T1000 (cell line): Measurements from ENCODE around the gene SIRPA.

Source experiments
- DNase-seq: peaks from one replicate; lab custom pipeline; 2025; ENCODE audit warnings: mixed read lengths; lab: John Stamatoyannopoulos, UW

The SIRPA gene

GRCh38 chr20:1933465-1933870 lies 38.3 kb downstream of the SIRPA start:
- DNase-seq = peak; percentile 42

GRCh38 chr20:1934156-1934555 lies 38.9 kb downstream of the SIRPA start:
- no peak for DNase-seq

- peak; percentile 61 for DNase-seq
These were observed 39.7 kb downstream of the SIRPA start for GRCh38 chr20:1934721-1935573.

GRCh38 chr20:1935696-1936366 lies 40.6 kb downstream of the SIRPA start:
- DNase-seq = no peak

GRCh38 chr20:1937316-1937976 lies 42.2 kb downstream of the SIRPA start:
- DNase-seq = no peak

- DNase-seq = no peak
These were observed 43.5 kb downstream of the SIRPA start for GRCh38 chr20:1938464-1939269.

GRCh38 chr20:1939270-1939595 lies 44.0 kb downstream of the SIRPA start:
- no peak for DNase-seq

GRCh38 chr20:1940581-1940980 lies 45.4 kb downstream of the SIRPA start:
- no peak for DNase-seq

- DNase-seq = no peak
These were observed 46.0 kb downstream of the SIRPA start for GRCh38 chr20:1941226-1941625.

GRCh38 chr20:1942061-1942460 lies 46.9 kb downstream of the SIRPA start:
- DNase-seq = no peak

- no peak for DNase-seq
These were observed 47.5 kb downstream of the SIRPA start for GRCh38 chr20:1942486-1943274.

GRCh38 chr20:1943275-1944002 lies 48.2 kb downstream of the SIRPA start:
- no peak for DNase-seq

GRCh38 chr20:1944345-1945091 lies 49.3 kb downstream of the SIRPA start:
- DNase-seq = no peak

GRCh38 chr20:1945134-1945618 lies 50.0 kb downstream of the SIRPA start:
- DNase-seq = no peak

GRCh38 chr20:1945660-1946059 lies 50.5 kb downstream of the SIRPA start:
- no peak for DNase-seq

- no peak for DNase-seq
These were observed 51.2 kb downstream of the SIRPA start for GRCh38 chr20:1946442-1946761.

GRCh38 chr20:1946762-1947534 lies 51.7 kb downstream of the SIRPA start:
- DNase-seq = no peak

GRCh38 chr20:1947535-1947846 lies 52.3 kb downstream of the SIRPA start:
- no peak for DNase-seq

GRCh38 chr20:1949347-1950100 lies 54.3 kb downstream of the SIRPA start:
- no peak for DNase-seq
